Stomach (tissue), 4 donors: ENCODE results near the gene LSAMP.

ENCODE experiments used
- CTCF ChIP-seq, 7 experiments: fragments of 450-650 bp in 4 of 7; fragments of 200-600 bp in 3 of 7; sonication (generic) in 3 of 7; IDR thresholded peaks; one replicate each; pipeline ENCODE4 v1.5.1; 2016 to 2019; ENCODE audit warnings: antibody characterized with exemption in 7 of 7, control low read depth in 2 of 7, mild to moderate bottlenecking in 1 of 7
- EP300 ChIP-seq: sonication (generic); formaldehyde crosslinking; IDR thresholded peaks from one replicate; pipeline ENCODE4 v1.6.1; 2017; ENCODE audit warnings: antibody characterized with exemption
- POLR2A ChIP-seq, 4 donors: fragments of 450-650 bp; IDR thresholded peaks; one replicate each; pipeline ENCODE4 v1.6.1; 2016; ENCODE audit warnings: antibody characterized with exemption in 4 of 4, control low read depth in 2 of 4, mild to moderate bottlenecking in 1 of 4, moderate library complexity in 1 of 4
- POLR2AphosphoS5 ChIP-seq, 3 donors: sonication (generic); formaldehyde crosslinking; IDR thresholded peaks; one replicate each; pipeline ENCODE4 v1.6.1; 2016; ENCODE audit warnings: antibody characterized with exemption in 3 of 3

GRCh38 chr3:116048991-116049390, 396.3 kb downstream of the LSAMP start:
- TF ChIP-seq CTCF (IDR thresholded peaks at IDR 0.05) (no peak), POLR2AphosphoS5 (IDR thresholded peaks at IDR 0.05) (no peak), POLR2A (IDR thresholded peaks at IDR 0.05) (no peak), EP300 (no peak)
